Measurements from ENCODE around the gene CATSPERB. TPM values are rescaled to one million over a fixed set of nuclear protein-coding genes. Genes with fewer than 3 reads are reported as not detected.

The CATSPERB gene
- total RNA-seq, 6 experiments from 2014 or later, result 0.19 to 0.55 (median 0.38) TPM; not detected in 1

DNA sequence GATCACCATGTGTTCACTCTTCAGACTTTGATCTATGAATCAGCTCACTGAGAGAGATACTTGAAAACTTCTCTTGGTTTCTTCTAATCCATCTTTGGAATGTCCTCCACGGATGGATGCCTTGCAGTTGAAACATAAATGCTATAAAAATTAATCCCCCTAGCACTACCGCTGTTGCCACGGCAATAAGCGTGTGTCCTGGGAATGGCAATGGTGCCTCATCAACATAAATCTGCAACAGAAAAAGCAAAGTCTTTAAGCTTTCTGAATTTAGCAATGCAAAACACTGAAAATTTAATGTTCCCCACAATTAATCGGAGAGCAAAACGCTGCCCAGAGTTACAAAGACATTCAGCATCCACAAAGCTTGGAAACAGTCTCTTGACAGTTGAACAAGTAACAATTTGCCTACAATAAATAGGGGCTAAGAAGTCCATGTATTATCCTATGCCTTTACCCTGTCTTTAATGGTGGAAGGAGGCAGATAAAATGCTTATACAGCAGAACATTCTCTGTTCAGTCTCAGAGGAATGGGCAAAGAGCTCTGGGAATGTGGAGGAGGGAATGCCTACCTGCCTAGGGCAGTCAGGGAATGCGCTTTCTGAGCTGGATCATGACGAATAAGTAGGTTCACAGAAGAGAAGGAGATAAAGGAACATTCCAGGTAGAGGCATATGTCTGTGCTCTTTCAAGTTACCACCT, 150.9 kb downstream of the CATSPERB start:
- H3K9me3 ChIP-seq, result no peaks in the 10 kb centered on the region
- no peak for DNase-seq
- no peaks in the 10 kb centered on the region for H3K27me3 ChIP-seq
- H3K4me1 ChIP-seq, result no peaks in the 10 kb centered on the region
- no peak overlapping the region for H3K27ac ChIP-seq
- no peaks in the 10 kb centered on the region for H3K36me3 ChIP-seq
- WGBS (ENCODE audit: insufficient coverage, low coverage, low lambda C conversion rate, missing lambda C conversion rate), result 61% methylated on average over 8 of the region's 8 CpGs
- ATAC-seq, result no peak
- H3K4me3 ChIP-seq, result no peak overlapping the region
- intact Hi-C loops (cut with DNase I), result no loop called here
- no peak for TF ChIP-seq POLR2A (IDR thresholded peaks at IDR 0.05)
- TF ChIP-seq, protein P1, sequence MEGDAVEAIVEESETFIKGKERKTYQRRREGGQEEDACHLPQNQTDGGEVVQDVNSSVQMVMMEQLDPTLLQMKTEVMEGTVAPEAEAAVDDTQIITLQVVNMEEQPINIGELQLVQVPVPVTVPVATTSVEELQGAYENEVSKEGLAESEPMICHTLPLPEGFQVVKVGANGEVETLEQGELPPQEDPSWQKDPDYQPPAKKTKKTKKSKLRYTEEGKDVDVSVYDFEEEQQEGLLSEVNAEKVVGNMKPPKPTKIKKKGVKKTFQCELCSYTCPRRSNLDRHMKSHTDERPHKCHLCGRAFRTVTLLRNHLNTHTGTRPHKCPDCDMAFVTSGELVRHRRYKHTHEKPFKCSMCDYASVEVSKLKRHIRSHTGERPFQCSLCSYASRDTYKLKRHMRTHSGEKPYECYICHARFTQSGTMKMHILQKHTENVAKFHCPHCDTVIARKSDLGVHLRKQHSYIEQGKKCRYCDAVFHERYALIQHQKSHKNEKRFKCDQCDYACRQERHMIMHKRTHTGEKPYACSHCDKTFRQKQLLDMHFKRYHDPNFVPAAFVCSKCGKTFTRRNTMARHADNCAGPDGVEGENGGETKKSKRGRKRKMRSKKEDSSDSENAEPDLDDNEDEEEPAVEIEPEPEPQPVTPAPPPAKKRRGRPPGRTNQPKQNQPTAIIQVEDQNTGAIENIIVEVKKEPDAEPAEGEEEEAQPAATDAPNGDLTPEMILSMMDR (IDR thresholded peaks at IDR 0.05), result no peak

DNA sequence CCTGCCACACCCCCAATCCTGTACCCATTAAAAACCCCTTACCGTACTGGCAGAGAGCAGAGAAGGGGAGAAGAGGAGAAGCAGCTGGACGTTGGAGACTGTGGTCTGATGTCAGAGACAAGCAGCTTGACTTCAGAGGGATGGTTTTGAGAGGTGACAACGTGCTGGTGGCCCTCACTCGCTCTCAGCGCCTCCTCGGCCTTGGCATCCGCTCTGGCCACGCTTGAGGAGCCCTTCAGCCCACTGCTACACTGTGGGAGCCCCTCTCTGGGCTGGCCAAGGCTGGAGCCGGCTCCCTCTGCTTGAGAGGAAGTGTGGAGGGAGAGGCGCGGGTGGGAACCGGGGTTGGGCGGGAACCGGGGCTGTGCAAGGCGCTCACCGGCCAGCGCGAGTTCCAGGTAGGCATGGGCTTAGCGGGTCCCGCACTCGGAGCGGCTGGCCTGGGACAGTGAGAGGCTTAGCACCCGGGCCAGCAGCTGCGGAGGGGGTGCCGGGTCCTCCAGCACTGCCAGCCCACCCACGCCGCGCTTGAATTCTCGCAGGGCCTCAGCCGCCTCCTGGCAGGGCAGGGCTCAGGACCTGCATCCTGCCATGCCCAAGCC, 154.2 kb downstream of the CATSPERB start:
- ATAC-seq, result no peak

DNA sequence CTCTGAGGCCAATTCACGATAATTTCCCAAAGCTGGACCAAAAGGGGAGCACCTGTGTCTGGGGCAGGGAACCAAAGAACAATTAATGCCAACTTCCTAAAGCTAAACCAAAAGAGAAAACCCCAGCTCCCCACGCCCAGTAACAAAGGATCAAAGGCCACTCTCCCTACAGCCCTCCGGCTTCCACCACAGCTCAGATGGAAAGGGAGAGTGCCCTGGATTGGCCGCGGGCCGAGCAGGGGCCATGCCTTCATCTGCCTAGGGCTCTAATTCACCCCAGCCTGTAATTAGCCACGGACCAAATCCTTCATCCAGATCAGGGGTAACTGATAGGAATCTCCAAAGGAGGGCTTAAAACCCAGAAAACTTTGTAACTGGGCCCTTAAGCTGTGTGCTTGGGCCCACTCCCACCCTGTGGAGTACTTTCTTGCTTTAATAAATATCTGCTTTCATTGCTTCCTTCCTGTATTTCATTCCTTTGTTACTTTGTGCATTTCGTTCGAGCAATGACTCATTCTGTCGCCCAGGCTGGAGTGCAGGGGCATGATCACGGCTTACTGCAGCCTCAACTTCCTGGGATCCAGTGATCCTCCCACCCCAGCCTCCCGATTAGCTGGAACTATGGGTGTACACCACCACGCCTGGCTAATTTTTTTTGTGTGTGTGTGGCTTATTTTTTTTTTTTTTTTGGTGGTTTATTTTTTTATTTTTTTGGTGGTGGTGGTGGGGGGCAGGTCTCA, 156.2 kb downstream of the CATSPERB start:
- ATAC-seq (no peak), DNase-seq (no peak)
- WGBS (ENCODE audit: insufficient coverage, low coverage, low lambda C conversion rate, missing lambda C conversion rate), result 65% methylated on average over 7 of the region's 13 CpGs
- Histone ChIP-seq H3K27me3 (no peaks in the 10 kb centered on the region), H3K4me3 (no peak overlapping the region), H3K36me3 (no peaks in the 10 kb centered on the region), H3K27ac (no peak overlapping the region), H3K9me3 (no peaks in the 10 kb centered on the region), H3K4me1 (no peaks in the 10 kb centered on the region)
- intact Hi-C loops (cut with DNase I), result no loop called here
- TF ChIP-seq, protein P1 (IDR thresholded peaks at IDR 0.05), result no peak
- TF ChIP-seq POLR2A (IDR thresholded peaks at IDR 0.05), result no peak

More for the DNA sequence above, 154.2 kb downstream of the CATSPERB start:
- Histone ChIP-seq H3K27ac (no peak overlapping the region), H3K27me3 (no peaks in the 10 kb centered on the region), H3K36me3 (no peaks in the 10 kb centered on the region), H3K4me1 (no peaks in the 10 kb centered on the region), H3K4me3 (no peak overlapping the region), H3K9me3 (no peaks in the 10 kb centered on the region)
- DNase-seq, result no peak
- intact Hi-C loops (cut with DNase I), result no loop called here
- 70% methylated on average over 2 of the region's 30 CpGs for WGBS (ENCODE audit: insufficient coverage, low coverage, low lambda C conversion rate, missing lambda C conversion rate)
- TF ChIP-seq, protein P1 (IDR thresholded peaks at IDR 0.05), result no peak
- TF ChIP-seq POLR2A (IDR thresholded peaks at IDR 0.05), result no peak

DNA sequence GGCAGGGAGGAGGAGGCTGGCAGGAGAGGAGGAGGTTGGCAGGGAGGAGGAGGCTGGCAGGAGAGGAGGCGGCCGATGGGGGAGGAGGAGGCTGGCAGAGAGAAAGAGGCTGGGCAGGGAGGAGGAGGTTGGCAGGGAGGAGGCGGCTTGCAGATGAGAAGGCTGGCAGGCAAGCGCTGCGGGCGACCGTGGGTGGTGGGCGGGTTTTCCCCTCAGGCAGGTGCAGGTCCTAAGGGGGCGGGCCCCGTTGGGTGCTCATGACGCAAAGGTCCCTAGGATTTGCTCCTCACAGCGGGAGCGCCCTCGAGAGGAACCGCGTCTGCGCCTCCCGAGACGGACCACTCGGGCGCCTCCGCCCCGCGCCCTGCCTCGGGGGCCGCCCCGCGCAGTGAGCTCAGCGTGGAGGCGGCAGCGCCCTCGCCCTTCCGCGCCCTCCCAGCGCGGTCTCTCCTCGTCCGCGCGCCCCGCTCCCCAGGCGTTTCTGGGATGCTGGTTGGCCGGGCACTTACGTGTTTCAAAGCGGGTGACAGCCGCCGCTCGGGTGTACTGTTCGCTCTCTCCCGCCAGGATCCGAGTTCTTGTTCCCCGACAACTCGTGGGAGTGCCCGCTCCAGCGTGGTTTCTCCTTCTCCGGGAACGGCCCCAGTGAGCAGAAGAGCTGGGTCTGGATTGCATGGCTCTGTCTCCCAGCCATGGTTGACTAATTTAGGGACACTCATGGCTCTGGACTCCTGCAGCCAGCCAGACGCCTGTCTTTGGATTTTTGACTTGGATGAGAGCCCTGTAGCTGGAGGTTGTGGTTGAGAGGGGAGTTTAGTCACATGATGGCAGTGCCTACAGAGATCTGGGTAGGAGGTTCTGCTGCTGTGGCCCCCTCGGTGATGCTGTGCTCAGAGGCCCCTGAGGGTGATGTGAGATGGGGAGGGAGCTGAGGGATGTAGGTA, 157.7 kb downstream of the CATSPERB start:
- intact Hi-C loops (cut with DNase I), result no loop called here
- H3K9me3 ChIP-seq, result no peaks in the 10 kb centered on the region
- H3K4me3 ChIP-seq, result peak overlapping the region; percentile 42 to 60 (median 44)
- 9% methylated on average over 7 of the region's 59 CpGs for WGBS (ENCODE audit: insufficient coverage, low coverage, low lambda C conversion rate, missing lambda C conversion rate)
- H3K4me1 ChIP-seq, result no peaks in the 10 kb centered on the region
- no peaks in the 10 kb centered on the region for H3K36me3 ChIP-seq
- DNase-seq (peak; percentile 76 to 88 (median 82)), ATAC-seq (peak; percentile 92 to 97 (median 93))
- H3K27ac ChIP-seq, result no peak overlapping the region
- H3K27me3 ChIP-seq, result no peaks in the 10 kb centered on the region
- TF ChIP-seq, protein P1 (IDR thresholded peaks at IDR 0.05), result peak in 3 of 4 donors; percentile 4 to 19 (median 4)
- no peak for TF ChIP-seq POLR2A (IDR thresholded peaks at IDR 0.05)
